ENCODE results near the gene APC2. TPM values are rescaled to one million over a fixed set of nuclear protein-coding genes. Genes with fewer than 3 reads are reported as not detected.

APC2 gene
- total and polyA plus RNA-seq, 8 donors = 0.06 to 1.4 (median 0.68) TPM

DNA sequence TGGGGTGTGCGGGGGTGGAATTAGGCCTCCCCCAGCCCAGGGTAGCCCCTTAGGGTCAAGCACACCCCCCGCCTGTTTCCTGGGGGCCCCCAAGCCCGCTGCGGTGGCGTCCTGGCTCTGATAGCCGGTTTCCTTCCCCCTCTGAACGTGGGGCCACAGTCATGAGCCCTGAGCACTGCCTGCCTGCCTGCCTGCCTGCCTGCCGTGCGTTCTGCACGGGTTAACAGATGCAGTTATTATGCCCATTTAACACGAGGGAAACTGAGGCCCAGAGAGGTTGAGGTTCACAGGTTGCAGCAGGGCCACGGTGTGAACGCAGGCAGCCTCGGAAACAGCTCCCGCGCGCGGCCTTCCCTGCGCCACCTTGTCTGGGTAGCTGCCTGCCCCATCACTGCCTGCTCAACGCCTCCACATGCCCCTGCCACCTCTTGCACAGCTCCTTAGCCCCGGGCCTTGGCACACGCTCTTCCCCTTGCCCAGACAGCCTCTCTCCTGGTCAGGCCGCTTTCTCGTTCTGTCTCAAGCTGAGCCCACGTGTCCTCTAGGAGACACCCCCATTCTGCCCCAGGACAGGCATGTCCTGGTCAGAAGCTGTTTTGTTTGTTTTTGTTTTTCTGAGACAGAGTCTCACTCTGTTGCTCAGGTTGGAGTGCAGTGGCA lies 47.4 kb upstream of the APC2 start:
- Histone ChIP-seq H3K27me3 (peaks cover 0 to 59% of the 10 kb centered on the region in 2 donors), H3K9me3 (no peaks in the 10 kb centered on the region), H3K4me1 (peaks cover 10 to 45% of the 10 kb centered on the region in 2 donors), H3K4me3 (no peak overlapping the region), H3K36me3 (no peaks in the 10 kb centered on the region), H3K27ac (no peak overlapping the region)
- no peak for TF ChIP-seq CTCF (IDR thresholded peaks at IDR 0.05)
- no peak for ATAC-seq
- DNase-seq = no peak
- intact Hi-C loops (cut with DNase I) = no loop called here

DNA sequence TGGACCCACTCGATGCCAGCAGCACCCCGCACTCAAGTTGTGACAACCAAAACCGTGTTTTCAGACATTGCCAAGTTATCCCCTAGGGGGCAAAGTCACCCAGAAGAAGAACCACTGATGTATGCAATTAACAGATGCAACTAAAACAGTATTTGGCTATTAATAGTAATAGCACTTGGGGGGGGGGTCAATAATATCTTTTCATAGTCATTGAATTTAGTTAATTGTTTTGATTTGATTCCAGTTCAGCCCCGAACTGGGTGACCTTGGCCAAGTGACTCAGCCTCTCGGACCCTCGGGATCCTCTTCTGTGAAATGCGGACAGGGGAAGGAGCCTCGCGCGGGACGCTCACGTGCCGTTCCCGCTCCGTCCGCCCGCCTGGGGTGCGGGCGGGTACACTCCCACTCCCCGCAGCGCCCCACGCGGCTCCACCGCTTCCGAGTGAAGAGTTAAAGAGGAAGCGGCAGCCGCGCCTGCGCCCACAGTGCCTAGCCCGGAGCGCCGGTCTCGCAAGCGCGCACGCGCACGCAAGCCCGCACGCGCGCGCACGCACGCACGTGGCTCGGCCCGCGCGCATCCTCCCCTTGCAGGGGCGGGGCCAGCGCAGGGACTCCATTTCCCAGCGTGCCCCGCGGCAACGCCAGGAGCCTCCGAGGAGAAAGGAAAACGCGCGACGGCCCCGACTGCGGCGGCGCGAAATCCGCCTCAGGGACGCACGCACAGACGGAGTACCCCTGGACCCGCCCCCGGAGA lies 43.0 kb upstream of the APC2 start:
- intact Hi-C loops (cut with DNase I) = no loop called here
- Histone ChIP-seq H3K4me1 (peaks cover 34 to 67% of the 10 kb centered on the region in 2 donors), H3K36me3 (peaks cover 0 to 7% of the 10 kb centered on the region in 2 donors), H3K9me3 (no peaks in the 10 kb centered on the region), H3K4me3 (peak overlapping the region; percentile 37 to 97), H3K27ac (peak overlapping the region; percentile 71 to 94), H3K27me3 (peaks cover 0 to 22% of the 10 kb centered on the region in 2 donors)
- peak; percentile 99 to 100 (median 99) for DNase-seq
- no peak for TF ChIP-seq CTCF (IDR thresholded peaks at IDR 0.05)
- ATAC-seq = peak; percentile 89

- peak within 1 kb of the TSS; percentile 91 to 97 for H3K4me3 ChIP-seq
- H3K9me3 ChIP-seq = no peaks in the 10 kb centered on the region
- TF ChIP-seq CTCF (IDR thresholded peaks at IDR 0.05) = no peak
- ATAC-seq (no peak), DNase-seq (peak in 1 of 4 donors; percentile 89)
- H3K27me3 ChIP-seq = peaks cover 0 to 14% of the 10 kb centered on the region in 2 donors
- peaks cover 0 to 10% of the 10 kb centered on the region in 2 donors for H3K36me3 ChIP-seq
- peaks cover 42 to 67% of the 10 kb centered on the region in 2 donors for H3K4me1 ChIP-seq
- intact Hi-C loops (cut with DNase I) = no loop called here
- peak within 1 kb of the TSS; percentile 90 to 94 for H3K27ac ChIP-seq
These were observed 42.2 kb upstream of the APC2 start, which contains the start of gene DAZAP1 for GRCh38 chr19:1407528-1408299. Gene DAZAP1, plus strand, starts transcription at chr19:1407586. Its CDS starts 188 bp downstream, at chr19:1407774.

DNA sequence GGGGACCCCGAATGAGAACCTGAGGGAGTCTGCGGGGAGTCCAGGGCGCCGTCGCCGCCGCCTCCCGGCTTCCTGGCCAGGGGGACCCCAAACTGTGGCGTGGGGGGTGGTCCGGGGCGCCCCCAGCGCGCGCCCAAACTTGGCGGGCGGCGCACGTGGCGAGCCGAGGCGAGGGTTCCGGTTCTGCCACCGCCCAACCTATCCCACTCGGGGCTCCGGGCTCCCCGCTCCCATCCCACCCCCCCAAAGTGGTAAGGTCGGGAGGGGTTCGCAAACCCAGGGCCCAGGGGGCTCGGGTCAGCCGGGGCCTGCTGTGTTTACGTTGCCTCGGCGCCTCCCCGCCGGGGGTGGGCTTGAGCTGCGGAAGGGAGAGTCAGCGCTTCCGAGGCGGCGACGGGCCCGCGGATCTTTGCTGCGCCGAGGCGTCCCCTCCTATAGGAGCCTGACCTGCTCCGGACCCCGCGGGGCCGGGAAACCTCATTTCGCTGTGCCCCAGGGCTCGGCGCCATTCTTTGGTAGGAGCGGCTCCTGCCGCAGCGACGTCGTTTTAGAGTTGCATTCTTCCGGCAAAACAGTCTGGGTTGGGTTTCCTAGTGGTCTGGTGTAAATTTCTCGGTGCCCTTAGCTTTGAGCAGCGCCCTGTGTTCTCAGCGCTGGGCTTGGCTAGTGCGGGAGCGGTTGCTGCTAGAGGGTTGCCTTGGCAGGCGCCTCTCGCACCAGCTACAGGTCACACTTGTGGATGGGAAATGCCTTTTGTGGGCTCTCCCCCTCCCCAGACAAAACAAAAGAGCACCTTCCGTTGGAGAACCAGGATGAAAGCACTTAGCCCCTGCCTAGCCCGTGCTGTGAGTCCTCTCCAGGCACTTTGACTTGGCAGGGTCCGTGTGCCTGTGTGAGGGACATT lies 41.4 kb upstream of the APC2 start:
- intact Hi-C loops (cut with DNase I) = no loop called here
- no peak for TF ChIP-seq CTCF (IDR thresholded peaks at IDR 0.05)
- peak in 3 of 4 donors; percentile 50 to 89 (median 71) for DNase-seq
- Histone ChIP-seq H3K27me3 (peaks cover 0 to 6% of the 10 kb centered on the region in 2 donors), H3K36me3 (peaks cover 5 to 18% of the 10 kb centered on the region in 2 donors), H3K27ac (peak overlapping the region; percentile 90 to 94), H3K4me1 (peaks cover 44 to 72% of the 10 kb centered on the region in 2 donors), H3K9me3 (no peaks in the 10 kb centered on the region), H3K4me3 (peak overlapping the region; percentile 91 to 97)
- peak; percentile 42 for ATAC-seq
